ENCODE measurements around the gene ZNF462. TPM values are rescaled to one million over a fixed set of nuclear protein-coding genes. Genes with fewer than 3 reads are reported as not detected.
"Not testable (repeated sequence)": the region's sequence is repeated elsewhere in the genome, so short reads cannot be mapped to it uniquely, and the experiment has no call there.

Gene ZNF462
- total and polyA plus RNA-seq, 2 of the 13 experiments (the other 11 are each of a cell fraction or from before 2014, with no cell fraction given), result not detected

GRCh38 chr9:106897751-106898150 is 34.8 kb downstream of the ZNF462 start (continued):
- TF ChIP-seq HNF1B (CRISPR knock-in tag; IDR thresholded peaks at IDR 0.05) (no peak), ZKSCAN5 (CRISPR knock-in tag; IDR thresholded peaks at IDR 0.05) (no peak), TRIM24 (CRISPR knock-in tag; IDR thresholded peaks at IDR 0.05) (no peak), ZNF766 (CRISPR knock-in tag; IDR thresholded peaks at IDR 0.05; ENCODE audit: borderline replicate concordance) (no peak), NFE2 (CRISPR knock-in tag; IDR thresholded peaks at IDR 0.05) (no peak)

- WGBS (ENCODE audit: low lambda C conversion rate), result 45% methylated on average over 2 of the region's 2 CpGs
- H2AFZ ChIP-seq (ENCODE audit: low read length); in situ Hi-C loops (cut with HindIII; ENCODE audit: extremely low pct_ligation_motif_present, low pct_unique_long_range_greater_than_20kb); H3K4me3 ChIP-seq (replicated peaks in 1 of 3; ENCODE audit: insufficient read depth in 1 of 3, low read depth in 2 of 3, low read length in 3 of 3); H3K36me3 ChIP-seq (replicated peaks in 1 of 2; ENCODE audit: control insufficient read depth in 1 of 2, insufficient read depth in 2 of 2, low read length in 2 of 2); intact Hi-C loops (cut with micrococcal nuclease; ENCODE audit: unreplicated experiment); DNase-seq (ENCODE audit: low spot score); H3K4me2 ChIP-seq (ENCODE audit: low read depth, low read length); POLR2A ChIA-PET; H3K79me2 ChIP-seq (ENCODE audit: insufficient read depth, low read length); H3K27ac ChIP-seq (ENCODE audit: extremely low read length, insufficient read depth, low read length); H4K20me1 ChIP-seq (ENCODE audit: insufficient read depth, low read length); ATAC-seq; H3K9ac ChIP-seq (ENCODE audit: insufficient read depth, low read depth, low read length); H3K9me3 ChIP-seq (ENCODE audit: low read length); H3K27me3 ChIP-seq (ENCODE audit: control insufficient read depth in 1 of 2, insufficient read depth in 2 of 2, low read length in 2 of 2); CTCF ChIA-PET (ENCODE audit: low intra/inter-chr PET ratio, low total read pairs); FAIRE-seq; BruUV-seq (replicated peaks); H3K4me1 ChIP-seq (ENCODE audit: insufficient read depth, low read length): not testable (repeated sequence)
Observed at GRCh38 chr9:106900523-106900922, 37.6 kb downstream of the ZNF462 start.

- POLR2A ChIA-PET, result no interaction called here
- no peak overlapping the region for H3K9ac ChIP-seq (ENCODE audit: insufficient read depth, low read depth, low read length)
- no peak for DNase-seq (ENCODE audit: low spot score)
- BruUV-seq (replicated peaks), result no TSS peak
- H3K79me2 ChIP-seq (ENCODE audit: insufficient read depth, low read length), result no peaks in the 10 kb centered on the region
- CTCF ChIA-PET (ENCODE audit: low intra/inter-chr PET ratio, low total read pairs), result no interaction called here
- intact Hi-C loops (cut with micrococcal nuclease; ENCODE audit: unreplicated experiment), result no loop called here
- no peaks in the 10 kb centered on the region for H3K27me3 ChIP-seq (ENCODE audit: control insufficient read depth in 1 of 2, insufficient read depth in 2 of 2, low read length in 2 of 2)
- ATAC-seq, result no peak
- no peak overlapping the region for H3K4me2 ChIP-seq (ENCODE audit: low read depth, low read length)
- no peak overlapping the region for H3K27ac ChIP-seq (ENCODE audit: extremely low read length, insufficient read depth, low read length)
- no peak overlapping the region for H3K4me3 ChIP-seq (replicated peaks in 1 of 3; ENCODE audit: insufficient read depth in 1 of 3, low read depth in 2 of 3, low read length in 3 of 3)
- no peaks in the 10 kb centered on the region for H3K36me3 ChIP-seq (replicated peaks in 1 of 2; ENCODE audit: control insufficient read depth in 1 of 2, insufficient read depth in 2 of 2, low read length in 2 of 2)
- H2AFZ ChIP-seq (ENCODE audit: low read length), result no peak overlapping the region
- no peaks in the 10 kb centered on the region for H3K9me3 ChIP-seq (ENCODE audit: low read length)
- FAIRE-seq, result no peak
- no peaks in the 10 kb centered on the region for H3K4me1 ChIP-seq (ENCODE audit: insufficient read depth, low read length)
- WGBS (ENCODE audit: low lambda C conversion rate), result 34% methylated on average over 3 of the region's 3 CpGs
- no peaks in the 10 kb centered on the region for H4K20me1 ChIP-seq (ENCODE audit: insufficient read depth, low read length)
- in situ Hi-C loops (cut with HindIII; ENCODE audit: extremely low pct_ligation_motif_present, low pct_unique_long_range_greater_than_20kb), result no loop called here
- no peak for TF ChIP-seq HOXA3 (CRISPR knock-in tag; IDR thresholded peaks at IDR 0.05)
- TF ChIP-seq AFF4 (CRISPR knock-in tag; IDR thresholded peaks at IDR 0.05), result no peak
- TF ChIP-seq ZBTB37 (CRISPR knock-in tag; IDR thresholded peaks at IDR 0.05), result no peak
Observed at GRCh38 chr9:106906129-106906528, 43.2 kb downstream of the ZNF462 start.
